GM23338 (cell line): ENCODE results near the gene SIX6. TPM values are rescaled to one million over a fixed set of nuclear protein-coding genes. Genes with fewer than 3 reads are reported as not detected.

ENCODE experiments used
- ATAC-seq: fragments of 200-7000 bp; cut with Tn5 transposase; 3 replicates; pipeline ENCODE4 v1.9.1; 2020
- DNase-seq: peaks from one replicate; pipeline ENCODE4 v3.0.0-alpha.2; 2015; ENCODE audit warnings: low spot score
- H2AFZ ChIP-seq: fragments of 200-600 bp; sonication (generic); 2 replicates; pipeline ENCODE4 v1.8.0; 2016; ENCODE audit warnings: antibody characterized with exemption, mild to moderate bottlenecking, moderate library complexity
- H3F3A ChIP-seq: fragments of 200-600 bp; sonication (generic); replicated peaks from 2 replicates; pipeline ENCODE4 v1.8.0; 2017; ENCODE audit warnings: antibody characterized with exemption, mixed run types, low read depth
- H3K27ac ChIP-seq: fragments of 200-600 bp; sonication (generic); 2 replicates; pipeline ENCODE4 v1.6.1; 2016; ENCODE audit warnings: low read depth
- H3K27me3 ChIP-seq: fragments of 200-600 bp; sonication (generic); 2 replicates; pipeline ENCODE4 v1.8.0; 2016; ENCODE audit warnings: mild to moderate bottlenecking, mixed run types, moderate library complexity; ENCODE audit not compliant: insufficient read depth
- H3K36me3 ChIP-seq: fragments of 200-600 bp; sonication (generic); 2 replicates; pipeline ENCODE4 v1.8.0; 2016; ENCODE audit warnings: mild to moderate bottlenecking; ENCODE audit not compliant: insufficient read depth
- H3K4me1 ChIP-seq: fragments of 200-600 bp; sonication (generic); 2 replicates; pipeline ENCODE4 v1.8.0; 2016; ENCODE audit warnings: mild to moderate bottlenecking, moderate library complexity; ENCODE audit not compliant: insufficient read depth
- H3K4me2 ChIP-seq: fragments of 200-600 bp; sonication (generic); 2 replicates; pipeline ENCODE4 v1.7.1; 2017; ENCODE audit warnings: mixed run types
- H3K4me3 ChIP-seq: fragments of 200-600 bp; sonication (generic); 2 replicates; pipeline ENCODE4 v1.6.1; 2016; ENCODE audit warnings: mixed run types
- H3K79me2 ChIP-seq: fragments of 200-600 bp; sonication (generic); replicated peaks from 2 replicates; pipeline ENCODE4 v1.8.0; 2017; ENCODE audit warnings: mild to moderate bottlenecking; ENCODE audit not compliant: insufficient read depth
- H3K9me2 ChIP-seq: fragments of 200-600 bp; sonication (generic); 2 replicates; pipeline ENCODE4 v1.8.0; 2017; ENCODE audit not compliant: insufficient read depth
- H4K20me1 ChIP-seq: fragments of 200-600 bp; sonication (generic); replicated peaks from 2 replicates; pipeline ENCODE4 v1.8.0; 2017; ENCODE audit warnings: mild to moderate bottlenecking; ENCODE audit not compliant: insufficient read depth
- H3K27ac Mint-ChIP-seq: 2 replicates; pipeline ENCODE4 v1.8.0; 2020; ENCODE audit warnings: inconsistent platforms, mild to moderate bottlenecking, moderate library complexity, mixed read lengths
- H3K27me3 Mint-ChIP-seq: 3 replicates; pipeline ENCODE4 v1.8.0; 2022; ENCODE audit warnings: low read depth, mild to moderate bottlenecking, moderate library complexity, mixed read lengths, inconsistent platforms; ENCODE audit not compliant: insufficient read depth, poor library complexity
- H3K36me3 Mint-ChIP-seq: 3 replicates; pipeline ENCODE4 v1.8.0; 2021; ENCODE audit warnings: low read depth, mild to moderate bottlenecking, inconsistent platforms, moderate library complexity, mixed read lengths
- H3K4me1 Mint-ChIP-seq: 3 replicates; pipeline ENCODE4 v1.8.0; 2020; ENCODE audit warnings: mild to moderate bottlenecking, inconsistent platforms, mixed read lengths
- H3K4me3 Mint-ChIP-seq: 3 replicates; pipeline ENCODE4 v1.8.0; 2021; ENCODE audit warnings: moderate library complexity, mild to moderate bottlenecking, inconsistent platforms, mixed read lengths
- H3K9me3 Mint-ChIP-seq: 3 replicates; pipeline ENCODE4 v1.8.0; 2020; ENCODE audit warnings: moderate library complexity, mild to moderate bottlenecking, inconsistent platforms, mixed read lengths
- CREB1 ChIP-seq: fragments of 250-450 bp; sonication (Bioruptor Pico); IDR thresholded peaks from 2 replicates; pipeline ENCODE4 v1.5.0; 2020; ENCODE audit warnings: low read depth, mild to moderate bottlenecking, moderate library complexity
- ETS1 ChIP-seq: IDR thresholded peaks from 2 replicates; pipeline ENCODE4 v1.6.1; 2016; ENCODE audit warnings: antibody characterized with exemption
- EZH2 ChIP-seq: fragments of 200-600 bp; sonication (generic); IDR thresholded peaks from one replicate; pipeline ENCODE4 v1.8.0; 2017; ENCODE audit warnings: antibody characterized with exemption, mild to moderate bottlenecking, low read depth; ENCODE audit not compliant: unreplicated experiment
- EZH2phosphoT487 ChIP-seq: fragments of 200-600 bp; sonication (generic); IDR thresholded peaks from one replicate; pipeline ENCODE4 v1.8.1; 2018; ENCODE audit warnings: antibody characterized with exemption; ENCODE audit not compliant: unreplicated experiment
- JUNB ChIP-seq: IDR thresholded peaks from one replicate; pipeline ENCODE4 v1.6.1; 2016; ENCODE audit warnings: antibody characterized with exemption; ENCODE audit not compliant: unreplicated experiment
- NANOG ChIP-seq: IDR thresholded peaks from 2 replicates; pipeline ENCODE4 v1.6.1; 2016; ENCODE audit warnings: antibody characterized with exemption, borderline replicate concordance
- POLR2AphosphoS5 ChIP-seq: IDR thresholded peaks from 2 replicates; pipeline ENCODE4 v1.6.1; 2016; ENCODE audit warnings: antibody characterized with exemption, low read depth
- REST ChIP-seq: IDR thresholded peaks from one replicate; pipeline ENCODE4 v1.6.1; 2018; ENCODE audit warnings: antibody characterized with exemption; ENCODE audit not compliant: unreplicated experiment
- STAT1 ChIP-seq: IDR thresholded peaks from one replicate; pipeline ENCODE4 v1.6.1; 2016; ENCODE audit warnings: antibody characterized with exemption; ENCODE audit not compliant: unreplicated experiment
- ZNF114 ChIP-seq: fragments of 250-450 bp; sonication (Bioruptor Pico); IDR thresholded peaks from 2 replicates; pipeline ENCODE4 v1.5.0; 2020; ENCODE audit warnings: mild to moderate bottlenecking, moderate library complexity
- ZNF331 ChIP-seq: fragments of 250-450 bp; sonication (Bioruptor Pico); IDR thresholded peaks from 2 replicates; pipeline ENCODE4 v1.5.0; 2020; ENCODE audit warnings: low read depth, mild to moderate bottlenecking, moderate library complexity
- long read RNA-seq: library from polyadenylated mRNA; unstranded; transcript quantifications from one replicate; pipeline ENCODE4 v2.0.0, GENCODE V29; 2020; ENCODE audit not compliant: unreplicated experiment
- polyA plus RNA-seq: library from polyadenylated mRNA; unstranded; fragments of >200 nt; fragmentation: Nextera tagmentation; extraction: Ambion mirVana; gene quantifications from 2 replicates; pipeline ENCODE4 v1.2.1, GENCODE V29; 2016
- total RNA-seq: library from RNA; depleted of rRNA; stranded (reverse); fragments of >200 nt; shearing (Covaris generic); gene quantifications from 2 replicates; pipeline ENCODE4 v1.2.3, GENCODE V29; 2014; rRNA removed
- TF ChIP-seq, protein P1 (sequence below): fragments of 250-450 bp; sonication (Bioruptor Pico); IDR thresholded peaks from 2 replicates; pipeline ENCODE4 v1.5.0; 2020; ENCODE audit warnings: mild to moderate bottlenecking, moderate library complexity
- TF ChIP-seq, protein P2 (sequence below), 2 experiments: fragments of 200-600 bp in 1 of 2; sonication (generic) in 1 of 2; conservative IDR thresholded peaks; 2 replicates each; pipeline versions ENCODE4 v1.5.1 to v1.6.1; 2016 to 2017; ENCODE audit warnings: antibody characterized with exemption in 2 of 2, low read depth in 2 of 2, mild to moderate bottlenecking in 2 of 2, moderate library complexity in 1 of 2

SIX6 gene
- not detected in 2 replicates for total RNA-seq
- polyA plus RNA-seq: 0.11 TPM in 1 of 2 replicates, not detected in the other
- long read RNA-seq, partial matches to known transcripts: 0 of 1 reads
- long read RNA-seq, other reads (novel, unspliced or antisense): 0 of 1 reads

DNA sequence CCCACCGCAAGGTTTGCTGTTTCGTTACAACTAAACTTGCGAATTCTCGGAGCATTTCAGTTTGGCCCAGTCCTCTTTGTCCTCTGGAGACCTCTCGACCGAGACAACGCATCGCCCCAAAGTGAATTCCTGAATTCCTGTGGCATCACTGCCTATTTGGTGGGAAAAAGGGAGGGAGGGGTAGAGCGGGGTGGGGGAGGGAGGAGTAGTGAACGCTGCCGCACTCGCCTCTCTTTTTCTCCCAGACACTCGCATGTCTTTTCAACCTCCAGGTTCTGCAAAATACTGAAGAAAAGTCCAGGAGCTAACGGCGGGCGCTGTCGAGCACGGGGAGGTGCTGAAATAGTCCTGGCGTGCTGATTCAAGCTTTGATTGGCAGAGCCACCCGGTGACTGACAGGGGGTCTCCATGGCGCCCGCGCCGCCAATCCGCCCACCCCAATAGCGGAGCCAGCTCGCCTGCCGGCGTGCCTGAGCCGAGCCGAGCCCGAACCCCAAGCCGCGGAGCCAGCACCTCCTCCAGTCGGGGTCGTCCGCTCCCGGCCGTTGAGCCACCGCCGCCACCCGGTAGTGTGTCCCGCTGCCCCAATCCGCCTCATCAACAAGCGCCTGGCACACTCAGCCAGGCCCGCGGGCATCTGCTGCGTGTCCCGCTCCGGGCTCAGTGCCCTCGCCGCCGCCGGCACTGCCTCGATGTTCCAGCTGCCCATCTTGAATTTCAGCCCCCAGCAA lies at the start of gene SIX6:
TSS of gene SIX6 (plus strand) at position 440 of the 731 bp plus-strand sequence. CDS start at position 693, 253 bp downstream.
- H3K27me3 Mint-ChIP-seq: peaks cover 99% of the 10 kb centered on the region
- Histone ChIP-seq H3K9me2 (no peaks in the 10 kb centered on the region), H3K4me3 (peak within 1 kb of the TSS; percentile 54), H3F3A (peaks cover 34% of the 10 kb centered on the region), H3K79me2 (no peaks in the 10 kb centered on the region), H3K36me3 (no peaks in the 10 kb centered on the region), H2AFZ (peak within 1 kb of the TSS; percentile 75), H3K4me2 (peak within 1 kb of the TSS; percentile 91), H3K27ac (no peak within 1 kb of the TSS), H3K27me3 (peaks cover 100% of the 10 kb centered on the region), H4K20me1 (0 out of 2 replicates have a peak, but pooled peaks cover 11% of the 10 kb centered on the region), H3K4me1 (peaks cover 78% of the 10 kb centered on the region)
- H3K4me1 Mint-ChIP-seq: peaks cover 60% of the 10 kb centered on the region
- no peak within 1 kb of the TSS for H3K27ac Mint-ChIP-seq
- peak within 1 kb of the TSS; percentile 76 for H3K4me3 Mint-ChIP-seq
- peak; percentile 57 for ATAC-seq
- TF ChIP-seq NANOG: no peak
- TF ChIP-seq ZNF331 (CRISPR knock-in tag): no peak
- no peak for TF ChIP-seq STAT1
- peak; percentile 70 for TF ChIP-seq REST
- no peak for TF ChIP-seq JUNB
- TF ChIP-seq, protein P1, sequence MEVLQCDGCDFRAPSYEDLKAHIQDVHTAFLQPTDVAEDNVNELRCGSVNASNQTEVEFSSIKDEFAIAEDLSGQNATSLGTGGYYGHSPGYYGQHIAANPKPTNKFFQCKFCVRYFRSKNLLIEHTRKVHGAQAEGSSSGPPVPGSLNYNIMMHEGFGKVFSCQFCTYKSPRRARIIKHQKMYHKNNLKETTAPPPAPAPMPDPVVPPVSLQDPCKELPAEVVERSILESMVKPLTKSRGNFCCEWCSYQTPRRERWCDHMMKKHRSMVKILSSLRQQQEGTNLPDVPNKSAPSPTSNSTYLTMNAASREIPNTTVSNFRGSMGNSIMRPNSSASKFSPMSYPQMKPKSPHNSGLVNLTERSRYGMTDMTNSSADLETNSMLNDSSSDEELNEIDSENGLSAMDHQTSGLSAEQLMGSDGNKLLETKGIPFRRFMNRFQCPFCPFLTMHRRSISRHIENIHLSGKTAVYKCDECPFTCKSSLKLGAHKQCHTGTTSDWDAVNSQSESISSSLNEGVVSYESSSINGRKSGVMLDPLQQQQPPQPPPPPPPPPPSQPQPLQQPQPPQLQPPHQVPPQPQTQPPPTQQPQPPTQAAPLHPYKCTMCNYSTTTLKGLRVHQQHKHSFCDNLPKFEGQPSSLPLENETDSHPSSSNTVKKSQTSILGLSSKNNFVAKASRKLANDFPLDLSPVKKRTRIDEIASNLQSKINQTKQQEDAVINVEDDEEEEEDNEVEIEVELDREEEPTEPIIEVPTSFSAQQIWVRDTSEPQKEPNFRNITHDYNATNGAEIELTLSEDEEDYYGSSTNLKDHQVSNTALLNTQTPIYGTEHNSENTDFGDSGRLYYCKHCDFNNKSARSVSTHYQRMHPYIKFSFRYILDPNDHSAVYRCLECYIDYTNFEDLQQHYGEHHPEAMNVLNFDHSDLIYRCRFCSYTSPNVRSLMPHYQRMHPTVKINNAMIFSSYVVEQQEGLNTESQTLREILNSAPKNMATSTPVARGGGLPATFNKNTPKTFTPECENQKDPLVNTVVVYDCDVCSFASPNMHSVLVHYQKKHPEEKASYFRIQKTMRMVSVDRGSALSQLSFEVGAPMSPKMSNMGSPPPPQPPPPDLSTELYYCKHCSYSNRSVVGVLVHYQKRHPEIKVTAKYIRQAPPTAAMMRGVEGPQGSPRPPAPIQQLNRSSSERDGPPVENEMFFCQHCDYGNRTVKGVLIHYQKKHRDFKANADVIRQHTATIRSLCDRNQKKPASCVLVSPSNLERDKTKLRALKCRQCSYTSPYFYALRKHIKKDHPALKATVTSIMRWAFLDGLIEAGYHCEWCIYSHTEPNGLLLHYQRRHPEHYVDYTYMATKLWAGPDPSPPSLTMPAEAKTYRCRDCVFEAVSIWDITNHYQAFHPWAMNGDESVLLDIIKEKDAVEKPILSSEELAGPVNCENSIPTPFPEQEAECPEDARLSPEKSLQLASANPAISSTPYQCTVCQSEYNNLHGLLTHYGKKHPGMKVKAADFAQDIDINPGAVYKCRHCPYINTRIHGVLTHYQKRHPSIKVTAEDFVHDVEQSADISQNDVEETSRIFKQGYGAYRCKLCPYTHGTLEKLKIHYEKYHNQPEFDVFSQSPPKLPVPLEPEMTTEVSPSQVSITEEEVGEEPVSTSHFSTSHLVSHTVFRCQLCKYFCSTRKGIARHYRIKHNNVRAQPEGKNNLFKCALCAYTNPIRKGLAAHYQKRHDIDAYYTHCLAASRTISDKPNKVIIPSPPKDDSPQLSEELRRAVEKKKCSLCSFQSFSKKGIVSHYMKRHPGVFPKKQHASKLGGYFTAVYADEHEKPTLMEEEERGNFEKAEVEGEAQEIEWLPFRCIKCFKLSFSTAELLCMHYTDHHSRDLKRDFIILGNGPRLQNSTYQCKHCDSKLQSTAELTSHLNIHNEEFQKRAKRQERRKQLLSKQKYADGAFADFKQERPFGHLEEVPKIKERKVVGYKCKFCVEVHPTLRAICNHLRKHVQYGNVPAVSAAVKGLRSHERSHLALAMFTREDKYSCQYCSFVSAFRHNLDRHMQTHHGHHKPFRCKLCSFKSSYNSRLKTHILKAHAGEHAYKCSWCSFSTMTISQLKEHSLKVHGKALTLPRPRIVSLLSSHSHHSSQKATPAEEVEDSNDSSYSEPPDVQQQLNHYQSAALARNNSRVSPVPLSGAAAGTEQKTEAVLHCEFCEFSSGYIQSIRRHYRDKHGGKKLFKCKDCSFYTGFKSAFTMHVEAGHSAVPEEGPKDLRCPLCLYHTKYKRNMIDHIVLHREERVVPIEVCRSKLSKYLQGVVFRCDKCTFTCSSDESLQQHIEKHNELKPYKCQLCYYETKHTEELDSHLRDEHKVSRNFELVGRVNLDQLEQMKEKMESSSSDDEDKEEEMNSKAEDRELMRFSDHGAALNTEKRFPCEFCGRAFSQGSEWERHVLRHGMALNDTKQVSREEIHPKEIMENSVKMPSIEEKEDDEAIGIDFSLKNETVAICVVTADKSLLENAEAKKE (CRISPR knock-in tag): no peak
- TF ChIP-seq, protein P2, sequence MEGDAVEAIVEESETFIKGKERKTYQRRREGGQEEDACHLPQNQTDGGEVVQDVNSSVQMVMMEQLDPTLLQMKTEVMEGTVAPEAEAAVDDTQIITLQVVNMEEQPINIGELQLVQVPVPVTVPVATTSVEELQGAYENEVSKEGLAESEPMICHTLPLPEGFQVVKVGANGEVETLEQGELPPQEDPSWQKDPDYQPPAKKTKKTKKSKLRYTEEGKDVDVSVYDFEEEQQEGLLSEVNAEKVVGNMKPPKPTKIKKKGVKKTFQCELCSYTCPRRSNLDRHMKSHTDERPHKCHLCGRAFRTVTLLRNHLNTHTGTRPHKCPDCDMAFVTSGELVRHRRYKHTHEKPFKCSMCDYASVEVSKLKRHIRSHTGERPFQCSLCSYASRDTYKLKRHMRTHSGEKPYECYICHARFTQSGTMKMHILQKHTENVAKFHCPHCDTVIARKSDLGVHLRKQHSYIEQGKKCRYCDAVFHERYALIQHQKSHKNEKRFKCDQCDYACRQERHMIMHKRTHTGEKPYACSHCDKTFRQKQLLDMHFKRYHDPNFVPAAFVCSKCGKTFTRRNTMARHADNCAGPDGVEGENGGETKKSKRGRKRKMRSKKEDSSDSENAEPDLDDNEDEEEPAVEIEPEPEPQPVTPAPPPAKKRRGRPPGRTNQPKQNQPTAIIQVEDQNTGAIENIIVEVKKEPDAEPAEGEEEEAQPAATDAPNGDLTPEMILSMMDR (conservative IDR thresholded peaks at IDR 0.05; ENCODE audit: low read depth in 2 of 2): no peak; a peak in 1 of 4 replicates
- TF ChIP-seq ZNF114 (CRISPR knock-in tag): no peak
- peak; percentile 74 for TF ChIP-seq EZH2
- TF ChIP-seq POLR2AphosphoS5: no peak
- no peak for TF ChIP-seq CREB1 (CRISPR knock-in tag)
- TF ChIP-seq EZH2phosphoT487: no peak
- TF ChIP-seq ETS1: no peak
- H3K9me3 Mint-ChIP-seq: no peaks in the 10 kb centered on the region; the same call in 2 of the 3 replicates
- no peaks in the 10 kb centered on the region for H3K36me3 Mint-ChIP-seq
- DNase-seq: peak; percentile 92
